Spinal cord (tissue), 10 donors: Measurements from ENCODE around the gene RPUSD3. TPM values are rescaled to one million over a fixed set of nuclear protein-coding genes. Genes with fewer than 3 reads are reported as not detected.

Source experiments
- DNase-seq, 6 donors: peaks; one replicate each; pipeline versions ENCODE4 v3.0.0 to v3.0.0-alpha.2; 2013 to 2015; ENCODE audit warnings: low spot score in 6 of 6, low read depth in 4 of 6
- H3K27ac ChIP-seq: one replicate; pipeline ENCODE4 v1.5.1; 2013; ENCODE audit warnings: low read depth, low read length, control low read depth
- H3K27me3 ChIP-seq: one replicate; pipeline ENCODE4 v1.6.1; 2013; ENCODE audit warnings: low read length; ENCODE audit not compliant: control insufficient read depth, insufficient read depth
- H3K36me3 ChIP-seq: one replicate; pipeline ENCODE4 v1.6.1; 2013; ENCODE audit warnings: low read length; ENCODE audit not compliant: control insufficient read depth, insufficient read depth
- H3K4me1 ChIP-seq: one replicate; pipeline ENCODE4 v1.6.1; 2013; ENCODE audit warnings: low read length; ENCODE audit not compliant: control insufficient read depth, insufficient read depth
- H3K4me3 ChIP-seq: one replicate; pipeline ENCODE4 v1.5.1; 2013; ENCODE audit warnings: low read depth, low read length, control low read depth
- H3K9me3 ChIP-seq: one replicate; pipeline ENCODE4 v1.6.1; 2013; ENCODE audit warnings: low read length; ENCODE audit not compliant: control insufficient read depth, insufficient read depth
- WGBS: methylation state at CpG from one replicate; pipeline ENCODE4 v1.1.5; 2013; ENCODE audit warnings: missing lambda C conversion rate; ENCODE audit not compliant: insufficient coverage; 5-methylcytosine and 5-hydroxymethylcytosine counted together
- polyA plus RNA-seq, 2 donors: library from polyadenylated mRNA; unstranded; fragments of 120-200 nt; gene quantifications; one replicate each; pipeline ENCODE4 v1.2.1, GENCODE V29; 2013; ENCODE audit not compliant: insufficient read length in 2 of 2
- total RNA-seq, 2 donors: library from RNA; depleted of rRNA in 1 of 2; stranded (reverse); fragments of 120-200 nt in 1 of 2; fragments of >200 nt in 1 of 2; gene quantifications; one replicate each; pipeline versions ENCODE4 v1.2.3 to v1.2.4, GENCODE V29; 2013 to 2014
- donor health status: healthy.

RPUSD3 gene
- total and polyA plus RNA-seq, 4 donors = 19.2 to 53.8 (median 42.4) TPM

GRCh38 chr3:9838856-9839255 lies 5.0 kb downstream of the RPUSD3 start:
- Histone ChIP-seq H3K4me1 (peaks cover 10% of the 10 kb centered on the region), H3K27me3 (no peaks in the 10 kb centered on the region), H3K4me3 (no peak overlapping the region), H3K27ac (no peak overlapping the region), H3K36me3 (peaks cover 63% of the 10 kb centered on the region), H3K9me3 (no peaks in the 10 kb centered on the region)
- no peak for DNase-seq
- 89% methylated on average over 4 of the region's 4 CpGs for WGBS

DNA sequence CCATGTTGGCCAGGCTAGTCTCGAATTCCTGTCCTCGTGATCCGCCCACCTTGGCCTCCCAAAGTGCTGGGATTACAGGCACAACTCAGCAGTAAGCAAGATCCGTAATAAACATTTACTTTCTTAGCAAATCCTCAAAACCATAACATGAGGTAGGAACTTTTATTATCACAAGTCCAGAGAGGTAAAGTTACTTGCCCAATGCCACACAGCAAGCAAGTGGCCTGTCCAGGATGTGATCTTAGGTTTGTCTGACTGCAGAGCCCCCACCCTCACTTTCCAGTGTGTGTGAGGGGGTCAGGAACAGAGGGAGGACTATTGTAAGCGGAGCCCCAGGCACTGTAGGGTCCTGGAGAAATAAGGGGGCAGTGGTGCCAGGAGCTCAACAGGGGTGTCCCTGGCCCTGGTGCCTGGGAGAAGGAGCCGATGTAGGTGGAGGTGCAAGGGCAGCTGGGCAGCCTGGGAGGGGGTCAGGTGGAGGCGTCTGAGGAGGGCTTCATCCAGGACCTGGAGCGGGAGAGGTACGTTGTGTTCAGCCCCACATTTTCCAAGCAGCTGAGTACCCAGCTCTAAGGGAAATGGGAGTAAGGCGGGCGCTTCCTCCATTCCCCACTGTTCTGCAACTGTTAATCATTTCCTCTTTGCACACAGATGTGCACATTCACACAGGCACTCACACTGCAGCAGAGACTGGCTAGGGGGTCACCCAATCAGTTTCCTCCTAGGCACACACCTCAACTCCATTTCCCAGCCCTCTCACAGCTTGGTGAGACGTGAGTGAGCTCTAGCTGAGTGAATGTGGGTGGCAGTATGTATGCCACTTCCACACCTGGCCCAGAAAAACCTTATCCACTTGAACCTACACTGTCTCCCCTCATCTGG lies 5.9 kb downstream of the RPUSD3 start:
- H3K27ac ChIP-seq = no peak overlapping the region
- no peak for DNase-seq
- peaks cover 70% of the 10 kb centered on the region for H3K36me3 ChIP-seq
- H3K4me3 ChIP-seq = no peak overlapping the region
- peaks cover 4% of the 10 kb centered on the region for H3K4me1 ChIP-seq
- 89% methylated on average over 9 of the region's 12 CpGs for WGBS
- H3K27me3 ChIP-seq = no peaks in the 10 kb centered on the region
- no peaks in the 10 kb centered on the region for H3K9me3 ChIP-seq

DNA sequence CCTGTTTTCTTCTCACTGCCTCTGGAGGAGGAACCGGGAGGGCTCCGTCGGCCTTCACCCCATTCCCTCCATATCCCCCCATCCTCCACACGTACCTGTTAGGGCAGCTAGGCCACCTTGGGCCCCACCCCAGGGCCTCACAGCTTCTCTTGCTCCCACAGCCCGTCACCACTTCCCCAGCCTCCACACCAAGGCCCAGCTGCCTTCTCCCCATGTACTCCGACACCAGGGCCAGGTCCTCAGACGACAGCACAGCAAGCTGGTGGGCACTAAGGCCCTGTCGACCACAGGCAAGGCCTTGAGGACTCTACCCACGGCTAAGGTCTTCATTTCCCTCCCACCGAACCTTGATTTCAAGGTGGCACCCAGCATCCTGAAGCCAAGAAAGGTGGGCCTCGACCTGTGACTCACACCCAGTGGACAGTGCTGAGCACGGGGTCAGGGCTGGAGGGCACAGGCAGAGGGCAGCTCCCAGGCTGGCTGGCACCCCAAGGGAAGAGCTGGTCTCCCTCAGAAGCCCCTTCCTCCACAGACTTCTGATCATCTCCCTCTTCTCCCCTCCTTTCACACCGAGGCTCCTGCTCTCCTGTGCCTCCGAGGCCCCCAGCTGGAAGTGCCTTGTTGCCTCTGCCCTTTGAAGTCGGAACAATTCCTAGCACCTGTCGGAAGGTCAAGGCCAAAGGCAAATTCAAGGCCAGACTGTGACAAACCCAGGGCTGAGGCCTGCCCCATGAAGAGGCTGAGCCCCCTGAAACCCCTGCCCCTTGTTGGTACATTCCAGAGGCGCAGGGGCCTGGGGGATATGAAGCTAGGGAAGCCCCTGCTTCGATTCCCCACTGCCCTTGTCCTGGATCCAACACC lies 9.1 kb downstream of the RPUSD3 start:
- H3K9me3 ChIP-seq = no peaks in the 10 kb centered on the region
- H3K27ac ChIP-seq = no peak overlapping the region
- no peaks in the 10 kb centered on the region for H3K4me1 ChIP-seq
- peaks cover 62% of the 10 kb centered on the region for H3K36me3 ChIP-seq
- H3K27me3 ChIP-seq = no peaks in the 10 kb centered on the region
- DNase-seq = no peak
- WGBS = 72% methylated on average over 16 of the region's 18 CpGs
- H3K4me3 ChIP-seq = no peak overlapping the region

DNA sequence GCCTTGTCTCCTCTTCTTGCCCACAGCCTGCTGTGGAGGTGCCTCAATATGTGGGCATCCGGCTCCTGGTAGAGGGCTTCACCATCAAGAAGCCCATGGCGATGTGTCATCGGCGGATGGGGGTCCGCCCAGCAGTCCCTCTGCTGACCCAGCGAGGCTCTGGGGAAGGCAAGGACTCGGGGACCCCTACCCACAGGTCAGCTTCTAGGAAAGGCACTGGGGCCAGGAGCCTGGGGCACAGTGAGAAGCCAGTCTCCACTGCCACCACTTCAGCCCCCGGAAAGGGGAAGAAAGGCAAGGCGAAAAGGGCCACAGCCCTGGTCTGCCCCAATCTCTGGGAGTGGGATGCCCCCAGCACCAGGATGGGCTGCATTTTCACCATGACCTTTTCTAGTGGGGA lies 10.7 kb downstream of the RPUSD3 start:
- no peaks in the 10 kb centered on the region for H3K9me3 ChIP-seq
- H3K27ac ChIP-seq = no peak overlapping the region
- H3K36me3 ChIP-seq = peaks cover 53% of the 10 kb centered on the region
- H3K4me1 ChIP-seq = no peaks in the 10 kb centered on the region
- no peaks in the 10 kb centered on the region for H3K27me3 ChIP-seq
- 97% methylated on average over 9 of the region's 9 CpGs for whole genome bisulfite sequencing
- DNase-seq = no peak
- no peak overlapping the region for H3K4me3 ChIP-seq

GRCh38 chr3:9831253-9831652 lies 12.6 kb downstream of the RPUSD3 start:
- WGBS = 100% methylated on average over 2 of the region's 3 CpGs
- no peak for DNase-seq
- Histone ChIP-seq H3K27ac (no peak overlapping the region), H3K4me3 (no peak overlapping the region), H3K36me3 (peaks cover 56% of the 10 kb centered on the region), H3K4me1 (no peaks in the 10 kb centered on the region), H3K27me3 (no peaks in the 10 kb centered on the region), H3K9me3 (no peaks in the 10 kb centered on the region)

DNA sequence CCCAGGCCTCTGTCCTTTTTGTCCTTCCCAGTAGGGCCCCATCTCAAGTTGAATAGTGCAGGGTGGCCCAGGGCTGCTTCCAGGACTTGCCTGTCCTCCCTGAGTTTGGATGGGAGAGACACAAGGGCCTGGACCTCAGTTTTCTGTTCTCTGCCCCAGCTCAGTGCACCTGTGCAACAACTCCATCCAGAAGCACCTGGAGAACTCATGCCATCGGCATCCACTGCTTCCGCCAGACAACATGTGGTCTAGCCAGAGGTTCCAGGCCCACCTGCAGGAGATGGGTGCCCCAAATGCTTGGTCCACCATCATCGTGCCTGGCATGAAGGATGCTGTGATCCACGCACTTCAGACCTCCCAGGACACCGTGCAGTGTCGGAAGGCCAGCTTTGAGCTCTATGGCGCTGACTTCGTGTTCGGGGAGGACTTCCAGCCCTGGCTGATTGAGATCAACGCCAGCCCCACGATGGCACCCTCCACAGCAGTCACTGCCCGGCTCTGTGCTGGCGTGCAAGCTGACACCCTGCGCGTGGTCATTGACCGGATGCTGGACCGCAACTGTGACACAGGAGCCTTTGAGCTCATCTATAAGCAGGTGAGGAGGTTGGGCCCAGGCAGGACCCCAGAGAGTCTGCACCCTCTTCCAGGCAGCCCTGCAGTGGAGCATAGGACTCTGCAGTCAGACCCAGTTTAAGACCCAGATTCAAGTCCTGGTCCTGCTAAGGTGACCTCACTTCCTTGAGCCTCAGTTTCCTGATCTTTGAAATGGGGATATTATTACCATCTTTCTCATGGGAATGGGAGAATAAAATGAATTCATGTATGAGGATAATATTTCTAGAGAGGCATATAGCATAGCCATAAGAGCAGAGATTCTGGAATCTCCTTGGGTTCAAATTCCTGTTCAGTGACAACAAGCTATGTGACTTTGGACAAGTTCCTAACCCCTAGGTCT lies 14.7 kb downstream of the RPUSD3 start:
- DNase-seq = no peak
- Histone ChIP-seq H3K4me1 (no peaks in the 10 kb centered on the region), H3K27me3 (no peaks in the 10 kb centered on the region), H3K36me3 (peaks cover 40% of the 10 kb centered on the region), H3K4me3 (no peak overlapping the region), H3K27ac (no peak overlapping the region), H3K9me3 (no peaks in the 10 kb centered on the region)
- WGBS = 97% methylated on average over 14 of the region's 17 CpGs

GRCh38 chr3:9826815-9827573 lies 16.8 kb downstream of the RPUSD3 start:
- H3K4me1 ChIP-seq = no peaks in the 10 kb centered on the region
- H3K4me3 ChIP-seq = no peak overlapping the region
- H3K36me3 ChIP-seq = peaks cover 23% of the 10 kb centered on the region
- no peak for DNase-seq
- H3K27me3 ChIP-seq = no peaks in the 10 kb centered on the region
- 80% methylated on average over 18 of the region's 20 CpGs for WGBS
- H3K27ac ChIP-seq = no peak overlapping the region
- H3K9me3 ChIP-seq = no peaks in the 10 kb centered on the region

- Histone ChIP-seq H3K36me3 (peaks cover 24% of the 10 kb centered on the region), H3K27me3 (no peaks in the 10 kb centered on the region), H3K9me3 (no peaks in the 10 kb centered on the region), H3K27ac (no peak overlapping the region), H3K4me1 (no peaks in the 10 kb centered on the region), H3K4me3 (no peak overlapping the region)
- WGBS = 69% methylated on average over 8 of the region's 14 CpGs
- DNase-seq = no peak
Measured at GRCh38 chr3:9825451-9826040, 18.3 kb downstream of the RPUSD3 start.
